OCI-M2 (cell line): ENCODE data around the gene ACSF3.

Experiments used
- DNase-seq: peaks from one replicate; lab custom pipeline; 2025; ENCODE audit not compliant: unreplicated experiment; lab: John Stamatoyannopoulos, UW

Gene ACSF3

GRCh38 chr16:89142474-89143195, 49.0 kb downstream of the ACSF3 start:
- DNase-seq = no peak

GRCh38 chr16:89143201-89143741, 49.6 kb downstream of the ACSF3 start:
- DNase-seq = no peak

- no peak for DNase-seq
Observed at GRCh38 chr16:89143911-89144675, 50.4 kb downstream of the ACSF3 start.

- DNase-seq = no peak
Observed at GRCh38 chr16:89144681-89145080, 51.0 kb downstream of the ACSF3 start.

- no peak for DNase-seq
Observed at GRCh38 chr16:89145406-89146161, 51.9 kb downstream of the ACSF3 start.

GRCh38 chr16:89146211-89147005, 52.8 kb downstream of the ACSF3 start:
- no peak for DNase-seq

GRCh38 chr16:89147085-89147817, 53.6 kb downstream of the ACSF3 start:
- DNase-seq = no peak

- no peak for DNase-seq
Observed at GRCh38 chr16:89149386-89149785, 55.7 kb downstream of the ACSF3 start.

GRCh38 chr16:89150090-89150835, 56.6 kb downstream of the ACSF3 start:
- no peak for DNase-seq

GRCh38 chr16:89150981-89151380, 57.3 kb downstream of the ACSF3 start:
- DNase-seq = no peak

GRCh38 chr16:89152831-89153700, 59.4 kb downstream of the ACSF3 start:
- DNase-seq = no peak

GRCh38 chr16:89153848-89154271, 60.2 kb downstream of the ACSF3 start:
- DNase-seq = no peak

GRCh38 chr16:89154390-89155183, 60.9 kb downstream of the ACSF3 start:
- DNase-seq = no peak

- DNase-seq = no peak
Observed at GRCh38 chr16:89155184-89155679, 61.6 kb downstream of the ACSF3 start.

GRCh38 chr16:89155851-89156739, 62.4 kb downstream of the ACSF3 start:
- DNase-seq = no peak
